Smooth muscle cell of the brain vasculature (primary cell): ENCODE measurements around the gene CFLAR.
"Not testable (repeated sequence)": the region's sequence is repeated elsewhere in the genome, so short reads cannot be mapped to it uniquely, and the experiment has no call there.

Experiments
- DNase-seq: peaks from one replicate; pipeline ENCODE4 v3.0.0-alpha.2; 2012; ENCODE audit warnings: low read depth, low spot score

CFLAR gene

GRCh38 chr2:201149064-201149820 is 33.3 kb downstream of the CFLAR start:
- DNase-seq = no peak

DNA sequence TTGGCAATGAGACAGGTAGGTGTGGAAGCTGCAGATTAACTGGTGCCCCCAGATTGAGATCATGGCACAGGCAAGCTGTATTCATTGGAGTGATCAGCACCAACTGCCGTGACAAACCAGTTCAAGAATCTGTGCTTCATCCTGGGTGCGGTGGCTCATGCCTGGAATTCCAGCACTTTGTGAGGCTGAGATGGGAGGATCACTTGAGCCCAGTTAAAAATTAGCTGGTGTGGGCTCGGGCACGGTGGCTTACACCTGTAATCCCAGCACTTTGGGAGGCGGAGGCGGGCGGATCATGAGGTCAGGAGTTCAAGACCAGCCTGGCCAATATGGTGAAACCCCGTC is 33.8 kb downstream of the CFLAR start:
- DNase-seq = not testable (repeated sequence)

- no peak for DNase-seq
These were observed 34.6 kb downstream of the CFLAR start for GRCh38 chr2:201150454-201151020.

- DNase-seq = no peak
These were observed 35.4 kb downstream of the CFLAR start for GRCh38 chr2:201151127-201151981.

GRCh38 chr2:201152517-201152916 is 36.6 kb downstream of the CFLAR start:
- no peak for DNase-seq

- no peak for DNase-seq
These were observed 37.2 kb downstream of the CFLAR start for GRCh38 chr2:201152999-201153815.

GRCh38 chr2:201154615-201155399 is 38.8 kb downstream of the CFLAR start:
- DNase-seq = no peak

DNA sequence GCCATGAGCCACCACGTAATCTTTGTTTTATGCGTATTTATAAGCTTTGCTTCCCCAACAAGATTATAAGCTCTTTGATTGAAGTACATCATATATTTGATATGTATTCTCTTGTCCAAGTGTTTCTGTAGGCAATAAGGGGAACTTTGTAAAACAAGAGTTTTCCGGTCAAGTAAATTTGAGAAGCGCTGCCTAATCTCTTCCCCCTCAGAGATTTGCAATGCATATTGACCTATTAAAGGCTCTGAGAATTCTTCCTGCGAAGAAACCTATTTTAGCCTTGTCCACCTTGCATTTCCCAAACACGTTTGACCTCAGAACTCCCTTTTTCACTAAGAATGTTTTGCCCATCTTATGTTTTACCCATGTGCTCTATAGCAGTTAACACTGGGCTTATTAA is 40.1 kb downstream of the CFLAR start:
- DNase-seq = no peak

DNA sequence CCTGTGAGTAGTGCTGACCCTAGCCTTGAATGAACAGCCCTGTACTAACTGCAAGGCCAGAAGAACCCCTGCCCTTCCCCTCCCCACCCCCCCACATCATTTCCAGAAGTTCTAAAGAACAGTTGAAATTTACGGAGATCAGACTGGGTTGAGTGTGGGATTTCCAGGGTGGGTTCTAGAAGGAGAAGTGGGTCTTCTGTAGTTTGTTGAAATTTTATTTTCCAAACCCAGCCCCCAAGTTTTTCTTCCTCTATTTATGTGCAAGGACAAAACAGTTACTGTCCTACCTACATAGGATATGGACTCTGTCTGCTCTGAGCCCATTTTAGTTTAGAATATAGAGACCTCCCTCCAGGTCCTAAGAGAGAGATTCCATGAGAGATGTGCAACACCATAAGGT is 40.7 kb downstream of the CFLAR start:
- no peak for DNase-seq

DNA sequence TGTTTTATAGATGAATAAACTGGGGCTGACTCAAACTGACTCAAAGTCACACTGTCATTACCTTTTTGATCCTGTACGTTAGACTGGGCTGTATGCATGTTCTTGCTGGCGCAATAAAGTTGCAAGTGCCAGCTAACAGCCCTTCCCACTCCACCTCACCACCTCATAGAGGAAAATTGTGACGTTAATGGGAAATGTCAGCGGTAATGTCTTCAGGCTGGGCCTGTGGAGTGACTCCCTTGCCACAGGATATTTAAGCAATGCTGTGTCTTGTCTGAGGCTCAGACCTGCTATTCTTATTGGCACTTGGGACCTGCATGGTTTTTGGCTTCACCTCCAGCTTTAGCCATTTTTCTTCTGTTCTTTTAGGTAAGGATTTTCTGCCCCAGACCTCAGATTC is 41.7 kb downstream of the CFLAR start:
- no peak for DNase-seq

GRCh38 chr2:201158111-201158929 is 42.4 kb downstream of the CFLAR start:
- DNase-seq = peak; percentile 65

GRCh38 chr2:201164166-201164565 is 48.2 kb downstream of the CFLAR start:
- no peak for DNase-seq

DNA sequence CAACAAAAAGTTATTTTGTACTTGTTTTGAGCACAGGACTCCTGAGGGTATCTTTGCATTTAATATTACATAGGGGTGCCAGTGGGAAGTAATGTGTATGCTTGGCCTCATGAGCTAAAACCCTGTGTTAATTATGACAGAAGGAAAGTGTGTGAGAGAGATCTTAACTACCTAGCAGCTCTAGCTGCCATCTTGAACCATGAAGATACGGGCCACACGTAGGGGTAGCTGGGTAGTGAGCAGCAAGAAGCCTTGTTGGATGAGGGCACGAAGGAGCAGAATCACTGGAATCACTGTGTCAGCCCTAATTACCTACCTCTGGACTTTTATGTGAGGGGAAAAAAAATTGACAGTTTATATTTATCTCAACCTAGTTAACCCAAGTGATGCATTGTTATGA is 51.6 kb downstream of the CFLAR start:
- DNase-seq = no peak

DNA sequence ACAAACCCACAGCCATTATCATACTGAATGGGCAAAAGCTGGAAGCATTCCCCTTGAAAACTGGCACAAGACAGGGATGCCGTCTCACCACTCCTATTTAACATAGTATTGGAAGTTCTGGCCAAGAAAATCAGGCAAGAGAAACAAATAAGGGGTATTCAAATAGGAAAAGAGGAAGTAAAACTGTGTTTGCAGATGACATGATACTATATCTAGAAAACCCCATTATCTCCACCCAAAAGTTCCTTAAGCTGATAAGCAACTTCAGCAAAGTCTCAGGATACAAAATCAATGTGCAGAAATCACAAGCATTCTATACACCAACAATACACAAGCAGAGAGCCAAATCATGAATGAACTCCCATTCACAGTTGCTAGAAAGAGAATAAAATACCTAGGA is 52.5 kb downstream of the CFLAR start:
- not testable (repeated sequence) for DNase-seq

- no peak for DNase-seq
These were observed 55.4 kb downstream of the CFLAR start for GRCh38 chr2:201171259-201171814.

DNA sequence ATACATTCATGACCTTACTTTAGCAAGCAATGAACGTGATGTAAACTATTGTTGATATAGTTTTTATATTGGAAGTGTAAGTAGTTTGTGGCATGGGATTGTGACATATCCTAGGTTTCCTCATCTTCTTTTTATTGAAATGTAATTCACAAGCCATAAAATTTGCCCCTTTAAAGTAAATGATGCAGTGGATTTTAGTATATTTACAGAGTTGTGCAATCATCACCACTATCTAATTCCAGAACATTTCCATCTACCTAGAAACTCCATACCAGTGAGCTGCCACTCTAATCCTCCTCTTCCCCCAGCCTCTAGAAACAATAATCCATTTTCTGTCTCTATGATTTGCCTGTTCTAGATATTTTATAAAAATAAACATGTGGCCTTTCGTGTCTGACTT is 56.3 kb downstream of the CFLAR start:
- DNase-seq = no peak

DNA sequence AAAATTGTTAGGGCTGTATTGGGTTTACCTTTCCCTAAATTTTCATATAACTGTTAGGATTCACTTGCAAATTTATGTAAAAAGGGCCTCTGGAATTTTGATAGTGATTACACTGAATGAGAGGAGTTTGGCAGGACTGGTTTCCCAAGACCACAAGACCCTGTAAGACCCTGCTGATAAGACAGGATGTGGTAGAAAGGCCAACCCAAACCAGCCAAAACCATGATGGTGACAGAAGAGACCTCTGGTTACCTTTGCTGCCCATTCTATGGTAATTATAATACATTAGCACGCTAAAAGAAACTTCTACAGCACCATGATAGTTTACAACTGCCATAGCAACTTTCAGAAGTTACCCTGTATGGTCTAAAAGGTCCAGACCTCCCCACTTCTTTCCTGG is 58.7 kb downstream of the CFLAR start:
- no peak for DNase-seq

GRCh38 chr2:201176081-201176481 is 60.1 kb downstream of the CFLAR start:
- DNase-seq = no peak

GRCh38 chr2:201180010-201180409 is 64.0 kb downstream of the CFLAR start:
- DNase-seq = no peak
